Effector CD8-positive, alpha-beta T cell (primary cell): ENCODE results near the gene NDUFS1.
"Not testable (repeated sequence)": the region's sequence is repeated elsewhere in the genome, so short reads cannot be mapped to it uniquely, and the experiment has no call there.

Source experiments
- DNase-seq: peaks from one replicate; lab custom pipeline; 2025; lab: John Stamatoyannopoulos, UW

The NDUFS1 gene

GRCh38 chr2:206162401-206162800 is 3.2 kb upstream of the NDUFS1 start:
- not testable (repeated sequence) for DNase-seq

GRCh38 chr2:206160807-206161179 is 1.5 kb upstream of the NDUFS1 start:
- no peak for DNase-seq

- DNase-seq: no peak
These were observed 1.0 kb upstream of the NDUFS1 start for GRCh38 chr2:206160125-206160806.

GRCh38 chr2:206158563-206159345 is 490 bp downstream of the NDUFS1 start:
- no peak for DNase-seq

GRCh38 chr2:206157014-206157413 is 2.2 kb downstream of the NDUFS1 start:
- not testable (repeated sequence) for DNase-seq

- no peak for DNase-seq
These were observed 5.0 kb downstream of the NDUFS1 start for GRCh38 chr2:206154197-206154596.

- no peak for DNase-seq
These were observed 8.6 kb downstream of the NDUFS1 start for GRCh38 chr2:206150631-206151030.

- no peak for DNase-seq
These were observed 9.1 kb downstream of the NDUFS1 start for GRCh38 chr2:206150168-206150567.

- no peak for DNase-seq
These were observed 9.9 kb downstream of the NDUFS1 start for GRCh38 chr2:206149330-206149729.

- DNase-seq: no peak
These were observed 13.6 kb downstream of the NDUFS1 start for GRCh38 chr2:206145665-206146064.

GRCh38 chr2:206144383-206144782 is 14.9 kb downstream of the NDUFS1 start:
- DNase-seq: no peak

- DNase-seq: no peak
These were observed 15.8 kb downstream of the NDUFS1 start for GRCh38 chr2:206143451-206143850.

GRCh38 chr2:206127656-206128055 is 31.6 kb downstream of the NDUFS1 start:
- DNase-seq: no peak

- no peak for DNase-seq
These were observed 33.3 kb downstream of the NDUFS1 start for GRCh38 chr2:206125901-206126300.

GRCh38 chr2:206122569-206122968 is 36.7 kb downstream of the NDUFS1 start:
- DNase-seq: not testable (repeated sequence)

- DNase-seq: no peak
These were observed 43.0 kb downstream of the NDUFS1 start for GRCh38 chr2:206116278-206116677.

- no peak for DNase-seq
These were observed 44.1 kb downstream of the NDUFS1 start for GRCh38 chr2:206115026-206115578.

GRCh38 chr2:206112846-206113547 is 46.2 kb downstream of the NDUFS1 start:
- DNase-seq: no peak

- no peak for DNase-seq
These were observed 47.1 kb downstream of the NDUFS1 start for GRCh38 chr2:206112108-206112507.

- no peak for DNase-seq
These were observed 50.5 kb downstream of the NDUFS1 start for GRCh38 chr2:206108713-206109112.

GRCh38 chr2:206105541-206105940 is 53.7 kb downstream of the NDUFS1 start:
- DNase-seq: no peak

- DNase-seq: no peak
These were observed 54.2 kb downstream of the NDUFS1 start for GRCh38 chr2:206105038-206105437.
